HG03378 (cell line): ENCODE measurements around the gene GABRG3.

Experiments used
- ATAC-seq: cut with Tn5 transposase; IDR thresholded peaks from one replicate; pipeline ENCODE4 v1.9.1; 2021; ENCODE audit warnings: mild to moderate bottlenecking, moderate library complexity; ENCODE audit not compliant: unreplicated experiment

The GABRG3 gene

DNA sequence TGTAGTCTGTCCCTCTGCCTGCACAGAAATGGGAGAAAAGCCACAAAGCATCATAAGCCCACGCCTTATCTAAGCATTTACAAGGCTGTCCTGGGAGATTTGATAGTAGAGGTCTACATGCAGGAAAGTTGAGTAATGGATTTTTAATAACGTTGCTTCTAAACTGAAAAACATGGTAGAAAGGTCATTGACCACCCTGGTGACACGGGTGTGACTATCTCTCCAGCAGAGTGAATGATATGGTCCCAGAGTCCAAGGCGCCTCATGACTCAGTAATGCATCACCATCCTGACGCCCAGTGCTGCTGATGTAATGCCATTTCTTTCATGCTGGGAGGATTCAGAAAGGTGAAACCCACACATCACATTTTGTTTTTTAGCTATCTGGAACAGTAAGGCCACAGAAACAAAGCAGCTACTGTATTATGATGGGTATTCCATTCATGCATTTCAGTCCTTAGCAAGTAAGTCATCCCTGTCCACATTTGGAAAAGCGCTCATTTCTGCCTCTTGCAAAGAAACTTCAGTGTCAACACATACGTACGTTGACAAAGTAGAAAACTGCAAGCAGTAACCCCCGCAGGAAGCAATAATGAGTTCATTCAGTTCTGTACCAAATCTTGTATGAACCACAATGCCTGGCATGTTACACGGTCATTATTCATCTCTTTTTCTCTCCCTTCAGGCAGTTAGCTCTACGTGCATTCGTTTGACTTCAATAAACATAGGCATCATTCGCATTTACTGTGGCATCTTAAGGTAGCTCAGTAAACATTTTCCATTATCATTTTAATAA is 483.5 kb downstream of the GABRG3 start:
- no peak for ATAC-seq

DNA sequence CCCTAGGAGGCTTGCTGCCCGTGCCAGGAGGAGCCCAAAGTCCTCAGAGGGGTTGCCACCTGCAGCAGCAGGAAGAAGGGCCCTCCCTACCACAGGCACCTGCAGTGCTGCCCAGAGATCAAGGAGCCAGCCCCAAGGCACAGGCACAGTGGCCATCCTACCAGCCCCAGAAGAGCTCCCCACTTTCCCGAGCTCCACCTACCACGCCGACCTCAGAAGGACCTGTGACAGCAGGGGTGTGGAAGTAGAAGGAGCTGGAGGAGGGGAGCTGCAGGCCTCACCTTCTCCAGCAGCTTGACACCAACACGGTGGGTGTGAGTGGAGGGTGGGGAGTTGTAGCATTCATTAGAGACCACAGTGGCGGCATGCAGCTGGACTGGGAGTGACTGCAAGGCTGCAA is 485.8 kb downstream of the GABRG3 start:
- ATAC-seq: no peak

DNA sequence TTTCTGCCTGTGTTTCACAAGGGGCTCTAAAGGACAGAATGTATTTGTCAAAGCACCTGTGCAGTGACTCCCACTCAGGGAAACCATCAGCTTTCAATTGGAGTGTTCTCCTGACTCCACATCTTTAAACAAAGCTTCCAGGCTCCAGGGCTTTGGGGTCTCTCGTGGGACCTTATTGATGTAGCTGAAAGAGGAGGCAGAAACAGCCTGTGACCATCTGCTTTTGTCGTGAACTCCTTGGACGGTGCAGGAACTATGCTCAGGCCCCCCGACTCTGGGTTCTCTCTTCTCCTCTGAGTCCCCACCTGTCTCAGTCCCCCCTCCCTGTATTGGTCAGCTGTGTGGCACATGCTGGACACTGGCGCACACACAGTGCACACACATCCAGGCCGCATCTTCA is 486.8 kb downstream of the GABRG3 start:
- ATAC-seq: no peak

DNA sequence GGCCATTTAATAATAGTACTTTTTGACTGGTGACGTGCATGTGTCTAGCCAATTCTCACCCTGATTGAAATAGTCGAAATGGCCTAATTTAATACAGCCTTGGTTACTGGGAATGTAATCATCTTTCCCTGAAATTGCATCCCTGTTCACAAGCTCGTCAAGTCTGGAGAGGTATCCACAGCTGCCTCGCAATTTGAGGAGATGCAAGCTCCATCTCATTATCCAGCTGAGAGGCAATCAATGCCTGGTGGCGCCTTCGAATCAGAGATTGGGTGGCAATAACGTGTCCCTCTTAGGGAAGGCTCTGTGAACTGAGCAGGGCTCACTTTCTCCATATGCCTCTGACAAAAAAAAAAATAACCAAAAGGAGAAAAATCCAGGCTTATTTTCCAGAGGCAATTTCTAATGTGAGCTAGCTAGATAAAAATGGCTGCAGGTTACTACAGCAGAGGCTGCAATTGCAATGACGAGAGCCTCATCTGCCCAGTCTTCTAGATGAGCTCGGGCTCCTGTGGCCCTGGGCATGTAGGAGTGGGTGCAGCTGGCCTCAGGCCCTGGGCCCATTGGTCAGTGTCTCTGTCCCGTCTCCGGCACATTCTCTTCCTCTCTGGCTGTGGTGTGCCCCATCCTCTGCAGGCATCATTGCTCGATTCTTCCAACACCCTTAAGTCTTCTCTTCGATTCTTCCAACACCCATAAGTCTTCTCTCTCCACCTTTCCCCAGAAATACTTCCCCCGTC is 487.5 kb downstream of the GABRG3 start:
- no peak for ATAC-seq

DNA sequence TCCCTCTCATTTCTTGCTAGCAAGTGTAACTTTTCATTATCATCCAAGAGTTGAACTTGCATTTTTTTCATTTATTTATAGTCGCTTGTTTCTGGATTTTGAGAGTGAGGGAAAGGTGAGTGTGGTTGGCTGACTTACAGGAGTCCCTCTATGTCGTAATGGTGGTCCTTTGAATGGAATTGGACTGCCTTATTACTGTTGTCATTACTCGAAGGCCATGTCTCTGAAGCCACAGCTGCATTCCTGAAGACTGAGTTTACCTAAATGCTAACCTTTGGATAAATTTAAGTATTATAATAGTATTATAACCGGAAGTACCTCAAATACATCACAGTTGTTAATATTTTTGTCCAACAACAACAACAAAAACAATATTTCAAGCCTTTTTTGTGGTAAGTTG is 488.9 kb downstream of the GABRG3 start:
- ATAC-seq: no peak

DNA sequence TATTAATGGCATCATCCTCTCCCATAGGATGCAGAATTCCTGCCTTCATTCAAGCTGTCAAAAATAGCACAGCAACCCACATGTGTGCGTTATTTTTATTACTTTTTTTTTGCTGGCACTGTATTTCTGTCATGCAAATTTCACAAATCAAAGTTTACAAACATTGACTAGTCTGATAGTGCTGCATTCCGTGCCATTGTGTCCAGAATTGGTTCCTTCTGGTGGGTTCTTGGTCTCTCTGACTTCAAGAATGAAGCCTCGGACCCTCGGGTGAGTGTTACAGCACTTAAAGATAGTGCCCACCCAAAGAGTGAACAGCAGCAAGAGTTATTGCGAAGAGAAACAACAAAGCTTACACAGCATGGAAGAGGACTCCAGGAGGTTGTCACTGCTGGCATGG is 490.2 kb downstream of the GABRG3 start:
- no peak for ATAC-seq

DNA sequence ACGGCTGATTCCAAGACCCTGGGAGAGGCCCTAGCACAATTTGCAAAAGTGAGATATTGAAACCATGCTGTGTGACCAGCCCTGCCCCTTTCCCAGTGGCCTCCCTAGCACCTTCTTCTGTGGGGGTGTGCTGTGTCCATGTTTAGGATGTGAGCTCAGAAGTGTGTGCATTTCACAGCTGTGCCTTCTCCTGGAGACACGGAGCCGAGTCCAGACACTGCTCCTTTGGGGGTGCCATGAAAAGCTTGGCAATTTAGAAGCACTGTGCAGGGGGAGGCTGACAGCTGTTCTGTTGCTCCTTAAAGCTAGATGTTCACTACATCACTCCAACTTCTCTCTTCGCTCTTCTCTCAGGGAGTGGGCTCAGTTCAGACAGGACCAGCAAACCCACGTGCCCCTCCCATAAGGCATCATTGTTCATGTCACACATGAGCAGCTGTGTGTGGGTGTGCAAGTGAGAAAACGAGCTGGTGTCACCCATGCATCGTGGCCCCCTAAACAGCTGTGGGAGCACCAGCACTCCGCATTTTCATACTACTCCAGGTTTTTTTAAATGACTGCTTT is 492.6 kb downstream of the GABRG3 start:
- ATAC-seq: no peak

DNA sequence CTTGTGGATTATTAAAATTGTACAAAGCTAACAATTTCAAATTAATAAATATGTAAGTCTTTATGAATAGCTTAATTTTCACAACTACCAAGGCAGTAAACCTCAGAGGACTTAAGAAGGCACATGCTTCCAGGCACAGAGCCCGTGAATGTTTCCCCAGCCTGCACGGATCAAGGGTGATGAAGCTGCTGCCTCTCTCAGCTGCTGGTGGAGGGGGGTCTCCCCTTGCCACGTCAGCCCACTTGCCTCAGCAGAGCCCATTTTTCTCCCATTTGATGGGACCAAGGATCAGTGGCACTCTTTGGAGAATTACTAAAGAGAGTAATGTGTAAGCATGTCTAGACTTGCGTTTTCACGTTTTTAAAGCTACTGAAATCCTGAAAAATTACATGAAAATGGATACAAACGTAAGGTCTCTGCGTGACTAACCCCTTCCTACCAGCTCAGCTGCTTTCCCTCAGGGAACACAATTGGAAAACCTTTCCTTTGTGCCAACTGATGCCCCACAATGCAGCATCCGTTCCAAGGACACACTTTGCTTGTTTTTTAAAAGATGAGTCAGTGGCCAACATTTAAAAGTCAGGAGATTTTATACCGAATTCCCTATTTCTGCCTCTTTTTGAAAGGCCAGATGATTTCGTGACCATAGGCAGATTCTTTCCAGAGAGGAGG is 494.1 kb downstream of the GABRG3 start:
- no peak for ATAC-seq

DNA sequence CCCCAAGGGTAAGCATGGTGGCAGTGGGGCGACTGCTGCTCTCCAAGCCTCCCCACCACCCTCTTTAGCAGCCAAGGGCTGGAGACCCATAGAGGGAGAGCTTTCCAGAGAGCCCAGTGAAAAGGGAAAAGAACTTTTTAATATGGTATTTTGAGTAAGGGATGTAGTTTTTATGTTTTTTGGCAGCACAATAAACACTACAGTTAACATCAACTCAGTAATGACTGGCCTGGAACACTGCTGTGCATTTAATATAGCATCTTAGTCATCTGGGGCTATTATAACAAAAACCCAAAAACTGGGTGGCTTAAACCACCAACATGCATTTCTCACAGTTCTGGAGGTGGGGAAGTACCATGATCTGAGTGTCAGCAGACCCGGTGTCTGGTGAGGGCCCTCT is 495.8 kb downstream of the GABRG3 start:
- ATAC-seq: no peak

DNA sequence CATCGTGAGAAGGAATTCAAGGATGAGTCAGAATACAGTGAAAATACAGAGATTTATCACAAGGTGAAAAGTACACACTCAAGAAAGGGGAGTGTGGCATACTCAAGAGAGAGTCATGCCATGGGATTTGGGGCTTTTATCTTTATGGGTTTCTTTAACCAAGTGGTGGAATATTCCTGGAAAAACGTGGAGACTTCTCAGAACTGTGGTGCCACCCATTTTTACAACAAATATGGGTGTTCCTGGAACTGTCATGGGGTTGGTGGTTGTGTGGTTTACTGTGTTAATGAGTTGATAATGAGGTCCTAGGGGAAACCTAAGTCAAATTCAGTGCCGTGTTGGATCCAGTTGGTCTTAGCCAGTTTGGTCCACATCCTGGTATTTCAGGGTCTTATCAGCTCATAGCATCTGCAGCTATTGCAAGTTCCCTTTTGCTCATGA is 497.2 kb downstream of the GABRG3 start:
- no peak for ATAC-seq

DNA sequence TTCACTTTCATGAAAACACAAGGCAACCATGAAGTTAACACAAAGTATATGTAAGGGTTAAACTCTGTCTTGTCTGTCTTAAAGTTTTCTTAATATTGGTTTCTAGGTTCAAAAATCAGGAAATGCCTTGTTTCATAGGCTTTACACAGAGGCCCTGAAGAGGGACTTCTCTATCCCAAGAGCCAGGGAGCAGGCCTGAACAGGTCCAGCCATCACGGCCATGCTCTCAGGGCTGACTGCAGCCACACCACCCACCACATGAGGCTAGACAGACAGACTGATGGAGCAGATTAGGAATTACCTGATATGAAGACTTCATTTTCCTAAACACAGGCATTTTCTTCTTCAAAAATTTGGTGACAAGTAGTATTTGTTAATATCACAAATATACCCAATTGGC is 502.9 kb downstream of the GABRG3 start:
- no peak for ATAC-seq

DNA sequence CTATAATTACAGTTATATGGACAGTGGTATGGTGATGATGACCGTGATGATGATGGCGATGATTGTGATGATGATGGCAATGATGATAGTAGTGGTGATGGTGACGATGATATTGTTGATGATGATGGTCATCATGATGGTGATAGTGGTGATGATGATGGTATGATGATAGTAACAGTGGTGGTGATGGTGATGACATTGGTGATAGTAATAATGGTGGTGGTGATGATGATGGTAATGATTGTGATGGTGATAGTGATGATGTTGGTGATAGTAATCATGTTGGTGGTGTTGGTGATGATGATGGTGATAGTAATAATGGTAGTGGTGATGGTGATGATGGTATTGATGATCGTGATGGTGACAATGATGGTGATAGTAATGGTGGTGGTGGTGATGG is 504.4 kb downstream of the GABRG3 start:
- ATAC-seq: no peak

DNA sequence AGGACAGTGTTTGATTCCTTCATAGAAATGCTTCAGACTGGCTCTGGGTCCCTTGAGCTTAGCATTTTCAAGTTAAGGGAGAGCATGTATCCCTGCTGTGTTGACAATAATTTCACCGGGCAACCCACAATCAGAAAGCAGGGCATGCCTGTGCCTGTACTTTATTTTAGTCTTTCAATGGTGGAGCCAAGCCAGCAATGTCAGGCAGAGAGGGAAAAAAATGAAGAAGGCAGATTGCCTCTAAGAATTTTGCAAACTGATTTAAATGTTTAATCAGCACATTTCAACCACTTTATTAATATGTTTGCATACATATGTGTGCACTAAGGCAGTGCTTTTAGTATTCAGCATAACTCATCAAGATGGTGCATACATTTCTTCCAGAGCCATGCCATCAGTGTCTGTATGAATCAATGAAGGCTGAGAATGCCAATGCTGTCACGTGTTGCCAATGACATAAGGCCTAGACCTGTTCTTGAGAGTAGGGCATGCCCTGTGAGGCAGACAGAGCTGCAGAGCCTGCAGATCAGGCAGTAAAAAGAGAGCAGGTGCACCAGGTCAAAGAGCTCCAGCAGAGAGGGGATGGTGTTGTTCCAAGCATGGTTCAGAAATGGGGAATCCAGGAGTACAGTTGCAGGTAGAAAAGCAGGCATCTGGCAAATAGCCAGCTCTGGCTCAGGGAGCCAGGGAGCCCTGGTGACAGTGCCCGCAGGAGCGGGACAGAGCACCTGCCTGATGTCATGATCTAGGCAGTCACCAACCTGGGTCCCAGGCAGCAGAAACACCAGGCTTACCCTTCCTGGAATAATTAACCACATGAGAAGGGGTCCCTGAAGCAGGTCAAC is 508.5 kb downstream of the GABRG3 start:
- no peak for ATAC-seq

DNA sequence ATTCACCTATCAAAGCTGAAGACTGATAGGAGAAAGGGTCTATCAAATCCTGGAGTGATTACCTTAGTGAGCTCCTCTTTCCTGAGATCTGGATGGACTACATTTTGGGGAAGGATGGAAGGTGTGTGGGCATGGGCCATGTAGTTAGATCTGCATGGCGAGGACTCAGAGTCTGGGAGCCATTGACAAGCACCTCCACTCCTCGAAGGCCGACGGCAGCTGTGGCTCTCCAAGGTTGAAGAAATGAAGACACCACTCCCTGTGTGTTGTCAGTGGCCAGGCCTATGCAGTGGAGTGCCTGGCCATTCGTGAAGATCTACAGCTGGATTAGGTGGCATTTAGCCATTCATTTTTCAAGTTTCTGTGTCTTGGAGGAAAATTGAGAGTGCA is 509.2 kb downstream of the GABRG3 start:
- ATAC-seq: no peak

DNA sequence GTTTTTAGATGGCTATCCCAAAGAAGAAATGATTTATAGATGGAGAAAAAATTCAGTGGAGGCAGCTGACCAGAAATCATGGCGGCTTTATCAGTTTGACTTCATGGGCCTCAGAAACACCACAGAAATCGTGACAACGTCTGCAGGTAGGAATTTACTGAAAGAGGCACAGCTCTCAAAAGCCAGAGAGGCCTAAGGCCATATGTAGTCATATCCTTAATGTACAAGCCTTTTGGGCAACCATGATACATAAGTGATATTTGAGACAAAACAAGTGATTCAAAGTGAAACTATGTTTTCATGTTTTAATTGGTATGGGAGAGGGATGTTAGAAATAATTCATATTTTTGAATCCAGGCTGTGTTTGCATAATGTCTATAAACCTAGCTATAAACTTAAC is 509.7 kb downstream of the GABRG3 start:
- no peak for ATAC-seq

DNA sequence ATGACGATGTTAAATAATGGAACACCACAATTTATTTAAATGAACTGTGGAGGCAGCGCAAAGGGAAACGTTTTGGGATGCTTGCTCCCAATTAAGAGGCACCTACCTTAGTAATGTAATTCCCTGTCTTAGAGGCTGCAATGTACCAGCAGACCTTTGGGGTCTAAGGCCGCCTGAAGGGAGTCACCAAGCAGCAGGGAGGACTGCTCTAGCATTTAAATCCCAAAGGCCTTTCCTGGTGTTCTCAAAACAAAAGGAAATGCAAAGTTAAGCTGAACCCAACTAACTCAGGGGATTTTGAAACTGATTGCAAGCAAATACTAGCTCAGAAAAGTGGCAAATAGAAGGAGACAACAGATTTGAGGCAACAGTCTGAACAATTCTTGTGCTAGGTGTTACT is 510.8 kb downstream of the GABRG3 start:
- ATAC-seq: no peak

DNA sequence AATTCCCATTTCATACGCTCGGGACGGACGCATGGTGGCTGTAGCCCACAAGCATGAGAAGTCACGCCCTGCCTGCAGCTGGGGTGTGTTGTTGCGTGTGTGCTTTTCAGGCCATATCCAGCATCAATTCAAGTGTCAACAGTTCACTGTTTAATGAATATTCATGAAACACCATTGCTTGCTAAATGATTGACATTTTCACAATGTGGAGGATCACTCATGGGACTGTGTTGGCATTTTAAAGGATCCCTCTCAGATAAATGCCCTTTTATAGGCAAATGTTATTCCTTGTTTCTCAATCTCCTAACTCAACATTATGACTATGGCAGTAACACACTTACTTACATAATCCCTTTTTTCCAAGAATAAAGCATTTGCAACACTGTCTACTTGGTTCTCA is 511.3 kb downstream of the GABRG3 start:
- ATAC-seq: no peak

DNA sequence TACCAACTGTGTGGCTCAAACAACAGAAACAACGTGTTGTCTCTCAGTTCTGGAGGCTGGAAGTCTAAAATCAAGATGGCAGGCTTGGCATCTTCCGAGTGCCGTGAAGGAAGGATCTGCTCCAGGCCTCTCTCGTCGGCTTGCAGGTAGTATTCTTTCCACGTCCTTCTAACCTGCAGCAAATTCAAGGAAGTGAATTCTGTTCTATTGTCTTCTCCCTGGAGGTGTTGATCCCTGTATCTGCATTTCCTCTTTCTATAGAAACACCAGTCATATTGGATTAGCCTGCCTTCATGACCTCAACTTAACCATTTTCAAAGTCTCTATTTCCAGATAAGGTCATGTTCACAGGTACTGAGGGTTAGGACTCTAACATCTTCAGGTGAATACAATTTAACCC is 512.1 kb downstream of the GABRG3 start:
- ATAC-seq: no peak

DNA sequence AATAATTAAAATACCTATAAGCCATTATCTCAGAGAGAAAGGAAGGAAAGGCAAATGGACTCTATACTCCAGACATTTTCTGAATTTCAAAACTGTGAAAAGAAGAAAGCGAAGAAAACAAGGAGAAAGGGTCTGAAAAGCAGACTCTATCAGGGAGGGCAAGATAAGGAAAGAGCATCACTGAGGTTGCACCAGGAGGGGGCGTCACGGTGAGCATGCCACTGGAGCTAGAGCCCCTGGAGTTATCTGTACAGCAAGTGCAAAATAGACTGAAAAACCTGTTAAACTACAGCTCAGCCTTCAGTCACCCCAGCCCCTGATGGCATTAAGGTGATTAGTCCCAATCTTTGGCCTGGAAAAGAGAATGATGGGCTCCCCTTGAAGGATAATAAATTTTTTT is 514.3 kb downstream of the GABRG3 start:
- no peak for ATAC-seq

DNA sequence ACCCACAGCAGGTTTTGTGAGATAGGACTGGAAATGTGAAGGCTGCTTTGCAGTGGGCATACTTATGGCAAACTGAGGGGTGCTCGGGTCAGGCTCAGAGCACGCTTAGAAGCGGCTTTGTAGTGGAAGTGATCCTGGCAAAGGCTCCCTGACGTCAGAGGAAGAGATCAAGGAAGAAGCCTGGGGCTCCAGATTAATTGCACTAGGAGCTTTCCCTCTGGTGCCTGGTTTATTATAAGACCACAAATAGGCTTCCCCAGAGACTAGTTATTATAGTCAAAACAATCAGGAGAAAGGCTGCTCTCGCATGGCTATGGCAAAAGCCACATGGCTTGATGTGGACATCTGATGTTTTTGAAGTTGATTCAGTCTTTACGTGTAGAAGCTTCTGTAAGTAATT is 515.1 kb downstream of the GABRG3 start:
- ATAC-seq: no peak
